B cell (primary cell): ENCODE measurements around the gene SLC36A1. TPM values are rescaled to one million over a fixed set of nuclear protein-coding genes. Genes with fewer than 3 reads are reported as not detected.

Experiments used
- ATAC-seq: fragments of 200-7000 bp; cut with Tn5 transposase; one replicate; pipeline ENCODE4 v1.10.0; 2021; ENCODE audit warnings: low read depth, mild to moderate bottlenecking, moderate number of reproducible peaks, moderate library complexity
- CTCF ChIA-PET: fragments of 350-600 bp; sonication (Branson Sonifier 250); formaldehyde crosslinking; loops from one replicate; lab custom pipeline; 2021; ENCODE audit warnings: antibody characterized with exemption, inconsistent platforms; lab: Charles Lee
- POLR2A ChIA-PET: fragments of 350-600 bp; sonication (Branson Sonifier 250); formaldehyde crosslinking; loops from one replicate; lab custom pipeline; 2021; ENCODE audit warnings: antibody characterized with exemption; lab: Charles Lee
- DNase-seq: peaks from one replicate; pipeline ENCODE4 v3.0.0; 2013
- H2AFZ ChIP-seq: 2 replicates; pipeline ENCODE4 v1.6.1; 2012; ENCODE audit warnings: mild to moderate bottlenecking, low read depth, low read length; ENCODE audit not compliant: insufficient read depth, poor library complexity, severe bottlenecking
- H3K27ac ChIP-seq, 2 donors: 1 replicate in 1 of 2; 2 replicates in 1 of 2; pipeline ENCODE4 v1.5.1; 2012 to 2013; ENCODE audit warnings: low read length in 2 of 2, mild to moderate bottlenecking in 2 of 2, moderate library complexity in 1 of 2
- H3K27me3 ChIP-seq, 4 experiments: fragments of 200-600 bp in 1 of 4; sonication (generic) in 1 of 4; replicated peaks in 1 of 4; 1 replicate in 2 of 4; 2 replicates in 2 of 4; pipeline versions ENCODE4 v1.6.1 to v1.7.0; 2013 to 2016; ENCODE audit warnings: low read length in 3 of 4, mild to moderate bottlenecking in 2 of 4, mixed read lengths in 1 of 4, moderate library complexity in 1 of 4; ENCODE audit not compliant: insufficient read depth in 4 of 4, control insufficient read depth in 3 of 4; ENCODE audit errors: control extremely low read depth in 1 of 4
- H3K36me3 ChIP-seq, 2 experiments: replicated peaks in 1 of 2; 1 replicate in 1 of 2; 2 replicates in 1 of 2; pipeline versions ENCODE4 v1.6.1 to v1.7.1; 2013; ENCODE audit warnings: low read length in 1 of 2; ENCODE audit not compliant: insufficient read depth in 2 of 2, control insufficient read depth in 1 of 2; ENCODE audit errors: control extremely low read depth in 1 of 2, extremely low read depth in 1 of 2
- H3K4me1 ChIP-seq, 2 donors: fragments of 200-600 bp in 1 of 2; sonication (generic) in 1 of 2; 1 replicate in 1 of 2; 2 replicates in 1 of 2; pipeline versions ENCODE4 v1.5.1 to v1.6.1; 2013 to 2017; ENCODE audit warnings: low read length in 2 of 2; ENCODE audit not compliant: control insufficient read depth in 2 of 2, insufficient read depth in 2 of 2
- H3K4me2 ChIP-seq: replicated peaks from 2 replicates; pipeline ENCODE3; 2012; ENCODE audit warnings: mild to moderate bottlenecking, low read depth, low read length; ENCODE audit not compliant: poor library complexity, severe bottlenecking
- H3K4me3 ChIP-seq, 5 experiments: fragments of 200-600 bp in 1 of 5; sonication (generic) in 1 of 5; 1 replicate in 3 of 5; 2 replicates in 2 of 5; pipeline versions ENCODE4 v1.5.1 to v1.7.0; 2011 to 2016; ENCODE audit warnings: low read length in 4 of 5, mild to moderate bottlenecking in 4 of 5, low read depth in 2 of 5, control low read depth in 1 of 5, moderate library complexity in 1 of 5; ENCODE audit not compliant: insufficient read depth in 1 of 5; ENCODE audit errors: control extremely low read depth in 1 of 5, extremely low read depth in 1 of 5
- H3K79me2 ChIP-seq: fragments of 200-600 bp; sonication (generic); one replicate; pipeline ENCODE4 v1.6.0; 2016; ENCODE audit warnings: low read length; ENCODE audit not compliant: control insufficient read depth, insufficient read depth
- H3K9ac ChIP-seq: fragments of 200-600 bp; sonication (generic); 2 replicates; pipeline ENCODE4 v1.6.1; 2017; ENCODE audit warnings: mild to moderate bottlenecking, low read length, moderate library complexity
- H3K9me3 ChIP-seq, 3 donors: one replicate each; pipeline versions ENCODE4 v1.6.1 to v1.7.1; 2013; ENCODE audit warnings: low read length in 2 of 3; ENCODE audit not compliant: control insufficient read depth in 2 of 3, insufficient read depth in 1 of 3; ENCODE audit errors: control extremely low read depth in 1 of 3
- H4K20me1 ChIP-seq: 2 replicates; pipeline ENCODE4 v1.6.0; 2012; ENCODE audit warnings: mild to moderate bottlenecking, low read length; ENCODE audit not compliant: insufficient read depth, control insufficient read depth, poor library complexity, severe bottlenecking
- H3K27ac Mint-ChIP-seq: one replicate; pipeline ENCODE4 v1.8.0; 2021; ENCODE audit warnings: mixed read lengths
- H3K27me3 Mint-ChIP-seq: one replicate; pipeline ENCODE4 v1.8.0; 2021; ENCODE audit warnings: mixed read lengths
- H3K4me1 Mint-ChIP-seq: one replicate; pipeline ENCODE4 v1.8.0; 2021; ENCODE audit warnings: mixed read lengths
- H3K4me3 Mint-ChIP-seq: one replicate; pipeline ENCODE4 v1.8.0; 2021; ENCODE audit warnings: mixed read lengths
- H3K9me3 Mint-ChIP-seq: one replicate; pipeline ENCODE4 v1.8.0; 2022; ENCODE audit warnings: mixed read lengths; ENCODE audit not compliant: insufficient read depth
- EZH2 ChIP-seq: IDR thresholded peaks from 2 replicates; pipeline ENCODE4 v1.6.1; 2012; ENCODE audit warnings: borderline replicate concordance, low read depth, mild to moderate bottlenecking, moderate library complexity, low read length; ENCODE audit not compliant: insufficient read depth, poor library complexity, severe bottlenecking
- WGBS: methylation state at CpG from one replicate; pipeline ENCODE4 v1.1.5; 2013; ENCODE audit warnings: missing lambda C conversion rate; ENCODE audit not compliant: insufficient coverage; 5-methylcytosine and 5-hydroxymethylcytosine counted together
- intact Hi-C: fragments of 100-400 bp; cut with micrococcal nuclease; formaldehyde crosslinking; loops from one replicate; pipeline ENCODE4 v1.10.0; 2022
- polyA plus RNA-seq: library from polyadenylated mRNA; depleted of rRNA; stranded (reverse); fragments of >200 nt; gene quantifications from 2 replicates; pipeline ENCODE4 v1.2.3, GENCODE V29; 2012
- total RNA-seq, 2 donors: library from RNA; stranded (reverse); fragments of 120-200 nt in 1 of 2; gene quantifications; 1 replicate in 1 of 2; 2 replicates in 1 of 2; pipeline versions ENCODE4 v1.2.3 to v1.2.4, GENCODE V29; 2013 to 2022
- TF ChIP-seq, protein P1 (sequence below): fragments of 200-600 bp; IDR thresholded peaks from one replicate; pipeline ENCODE4 v1.8.0; 2022; ENCODE audit warnings: antibody characterized with exemption, mild to moderate bottlenecking

The SLC36A1 gene
- total and polyA plus RNA-seq, 2 donors (not counting 1 experiment from before 2014, with no cell fraction given): 4.0 to 15.1 TPM

DNA sequence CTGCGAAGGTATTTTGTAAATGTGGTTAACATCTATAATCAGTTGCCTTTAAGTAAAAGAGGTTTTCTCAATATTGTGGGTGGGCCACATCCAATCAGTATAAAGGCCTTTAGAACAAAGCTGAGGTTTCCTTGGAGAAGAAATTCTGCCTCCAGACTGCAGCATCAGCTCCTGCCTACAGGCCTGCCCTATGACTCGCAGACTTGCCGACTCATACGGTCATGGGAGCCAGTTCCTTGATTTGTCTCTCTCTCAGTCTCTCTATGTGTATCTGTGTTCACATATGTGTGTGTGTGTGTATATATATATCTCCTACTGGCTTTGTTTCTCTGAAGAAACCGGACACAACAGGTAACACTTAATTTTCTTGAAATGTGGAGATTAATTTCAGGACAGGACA lies 45.3 kb downstream of the SLC36A1 start:
- Histone ChIP-seq H3K4me1 (no peaks in the 10 kb centered on the region), H3K79me2 (no peaks in the 10 kb centered on the region), H3K27me3 (no peaks in the 10 kb centered on the region), H3K9me3 (no peaks in the 10 kb centered on the region), H4K20me1 (no peaks in the 10 kb centered on the region), H3K9ac (no peak overlapping the region), H3K4me2 (no peak overlapping the region), H3K4me3 (no peak overlapping the region), H3K36me3 (peaks cover 3 to 11% of the 10 kb centered on the region in 2 experiments), H3K27ac (no peak overlapping the region), H2AFZ (no peak overlapping the region)
- CTCF ChIA-PET: interaction anchor here (1.2 kb wide), 1 partner anchor 27 kb away, joined by 3 read pairs; no protein-coding TSS in a partner anchor
- no peak overlapping the region for H3K27ac Mint-ChIP-seq
- no peak for TF ChIP-seq EZH2
- TF ChIP-seq, protein P1, sequence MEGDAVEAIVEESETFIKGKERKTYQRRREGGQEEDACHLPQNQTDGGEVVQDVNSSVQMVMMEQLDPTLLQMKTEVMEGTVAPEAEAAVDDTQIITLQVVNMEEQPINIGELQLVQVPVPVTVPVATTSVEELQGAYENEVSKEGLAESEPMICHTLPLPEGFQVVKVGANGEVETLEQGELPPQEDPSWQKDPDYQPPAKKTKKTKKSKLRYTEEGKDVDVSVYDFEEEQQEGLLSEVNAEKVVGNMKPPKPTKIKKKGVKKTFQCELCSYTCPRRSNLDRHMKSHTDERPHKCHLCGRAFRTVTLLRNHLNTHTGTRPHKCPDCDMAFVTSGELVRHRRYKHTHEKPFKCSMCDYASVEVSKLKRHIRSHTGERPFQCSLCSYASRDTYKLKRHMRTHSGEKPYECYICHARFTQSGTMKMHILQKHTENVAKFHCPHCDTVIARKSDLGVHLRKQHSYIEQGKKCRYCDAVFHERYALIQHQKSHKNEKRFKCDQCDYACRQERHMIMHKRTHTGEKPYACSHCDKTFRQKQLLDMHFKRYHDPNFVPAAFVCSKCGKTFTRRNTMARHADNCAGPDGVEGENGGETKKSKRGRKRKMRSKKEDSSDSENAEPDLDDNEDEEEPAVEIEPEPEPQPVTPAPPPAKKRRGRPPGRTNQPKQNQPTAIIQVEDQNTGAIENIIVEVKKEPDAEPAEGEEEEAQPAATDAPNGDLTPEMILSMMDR: no peak
- DNase-seq: no peak
- WGBS: no CpG with 5 or more reads among the region's 5 CpGs
- H3K4me1 Mint-ChIP-seq: no peaks in the 10 kb centered on the region
- H3K9me3 Mint-ChIP-seq: no peaks in the 10 kb centered on the region
- ATAC-seq: no peak
- POLR2A ChIA-PET: no interaction called here
- H3K27me3 Mint-ChIP-seq: no peaks in the 10 kb centered on the region
- H3K4me3 Mint-ChIP-seq: no peak overlapping the region
- intact Hi-C loops: no loop called here

DNA sequence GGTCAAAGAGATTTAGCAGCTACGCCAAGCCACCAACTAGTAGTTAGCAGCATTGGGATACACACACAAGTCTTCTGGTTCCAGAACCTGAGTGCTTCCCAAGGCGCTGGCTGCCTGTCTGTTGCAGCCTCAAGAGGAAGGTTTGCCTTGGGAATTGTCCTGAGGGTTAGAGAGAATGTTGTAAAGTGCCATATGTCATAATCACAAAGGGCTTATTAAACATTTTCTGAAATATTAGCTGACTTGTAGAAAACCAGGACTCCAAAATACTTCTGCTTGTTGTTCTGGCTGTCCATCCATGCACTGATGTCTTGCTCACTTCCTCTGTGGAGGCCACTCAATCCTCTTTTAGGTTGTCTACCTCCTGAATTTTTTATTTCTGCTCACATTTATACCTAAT lies 46.3 kb downstream of the SLC36A1 start:
- no peak overlapping the region for H3K9ac ChIP-seq
- H3K79me2 ChIP-seq: no peaks in the 10 kb centered on the region
- 100% methylated on average over 1 of the region's 2 CpGs for WGBS
- intact Hi-C loops: no loop called here
- CTCF ChIA-PET: interaction anchor here (1.2 kb wide), 1 partner anchor 26 kb away, joined by 3 read pairs; no protein-coding TSS in a partner anchor
- no peaks in the 10 kb centered on the region for H3K4me1 Mint-ChIP-seq
- H3K9me3 ChIP-seq: no peaks in the 10 kb centered on the region
- H3K27ac ChIP-seq: no peak overlapping the region
- H3K4me2 ChIP-seq: no peak overlapping the region
- H2AFZ ChIP-seq: no peak overlapping the region
- no peak overlapping the region for H3K27ac Mint-ChIP-seq
- ATAC-seq (no peak), DNase-seq (no peak)
- H3K36me3 ChIP-seq: peaks cover 3 to 5% of the 10 kb centered on the region in 2 experiments
- POLR2A ChIA-PET: no interaction called here
- TF ChIP-seq, protein P1: no peak
- no peak for TF ChIP-seq EZH2
- H3K4me3 Mint-ChIP-seq: no peak overlapping the region
- H3K9me3 Mint-ChIP-seq: no peaks in the 10 kb centered on the region
- no peaks in the 10 kb centered on the region for H3K27me3 ChIP-seq
- H3K4me1 ChIP-seq: no peaks in the 10 kb centered on the region
- H3K4me3 ChIP-seq: no peak overlapping the region
- no peaks in the 10 kb centered on the region for H3K27me3 Mint-ChIP-seq
- H4K20me1 ChIP-seq: no peaks in the 10 kb centered on the region
